ACHN (cell line): ENCODE data around the gene CLPTM1L.
"Not testable (repeated sequence)": the region's sequence is repeated elsewhere in the genome, so short reads cannot be mapped to it uniquely, and the experiment has no call there.

Source experiments
- DNase-seq: peaks from one replicate; pipeline ENCODE4 v3.0.0-alpha.2; 2015
- in situ Hi-C: cut with HindIII; loops from 2 replicates; pipeline ENCODE4 v1.10.0; 2017; ENCODE audit warnings: low sequenced_read_pairs, low pct_ligation_motif_present, low pct_unique_long_range_greater_than_20kb

Gene CLPTM1L

GRCh38 chr5:1333986-1334385, 10.9 kb downstream of the CLPTM1L start:
- no peak for DNase-seq
- in situ Hi-C loops: no loop called here

- in situ Hi-C loops, DNase-seq: not testable (repeated sequence)
Measured at GRCh38 chr5:1333286-1333685, 11.6 kb downstream of the CLPTM1L start.

GRCh38 chr5:1332461-1333001, 12.4 kb downstream of the CLPTM1L start:
- in situ Hi-C loops: no loop called here
- DNase-seq: no peak

GRCh38 chr5:1331861-1332405, 13.0 kb downstream of the CLPTM1L start:
- no peak for DNase-seq
- in situ Hi-C loops: no loop called here

- in situ Hi-C loops: no loop called here
- DNase-seq: no peak
Measured at GRCh38 chr5:1330847-1331831, 13.8 kb downstream of the CLPTM1L start.

- DNase-seq: no peak
- in situ Hi-C loops: no loop called here
Measured at GRCh38 chr5:1330146-1330846, 14.6 kb downstream of the CLPTM1L start.

GRCh38 chr5:1329111-1329579, 15.8 kb downstream of the CLPTM1L start:
- in situ Hi-C loops: no loop called here
- DNase-seq: no peak

GRCh38 chr5:1328237-1329110, 16.4 kb downstream of the CLPTM1L start:
- peak; percentile 33 for DNase-seq
- in situ Hi-C loops: not testable (repeated sequence)

- in situ Hi-C loops: not testable (repeated sequence)
- DNase-seq: peak; percentile 20
Measured at GRCh38 chr5:1326901-1327756, 17.8 kb downstream of the CLPTM1L start.

GRCh38 chr5:1326532-1326875, 18.4 kb downstream of the CLPTM1L start:
- in situ Hi-C loops, DNase-seq: not testable (repeated sequence)

GRCh38 chr5:1325870-1326531, 18.9 kb downstream of the CLPTM1L start:
- in situ Hi-C loops: no loop called here
- DNase-seq: no peak

GRCh38 chr5:1325191-1325741, 19.6 kb downstream of the CLPTM1L start:
- in situ Hi-C loops: no loop called here
- DNase-seq: no peak

- in situ Hi-C loops: no loop called here
- no peak for DNase-seq
Measured at GRCh38 chr5:1324719-1325190, 20.1 kb downstream of the CLPTM1L start.

- in situ Hi-C loops: no loop called here
- DNase-seq: no peak
Measured at GRCh38 chr5:1324301-1324700, 20.6 kb downstream of the CLPTM1L start.

- in situ Hi-C loops: no loop called here
Measured at GRCh38 chr5:1323803-1324173, 21.1 kb downstream of the CLPTM1L start.

GRCh38 chr5:1322955-1323802, 21.7 kb downstream of the CLPTM1L start:
- in situ Hi-C loops: no loop called here
- no peak for DNase-seq

More at GRCh38 chr5:1323803-1324173, 21.1 kb downstream of the CLPTM1L start:
- no peak for DNase-seq
